ENCODE results near the gene KCNQ5.

The KCNQ5 gene

GRCh38 chr6:72947534-72947933 is 325.7 kb downstream of the KCNQ5 start:
- Histone ChIP-seq H3K9ac (ENCODE audit: low read depth, low read length) (no peak overlapping the region), H3K9me3 (replicated peaks; ENCODE audit: low read length) (no peaks in the 10 kb centered on the region), H3K4me1 (ENCODE audit: control insufficient read depth, insufficient read depth, low read length) (peaks cover 29% of the 10 kb centered on the region), H3K4me2 (ENCODE audit: low read length) (no peak overlapping the region), H3K36me3 (ENCODE audit: insufficient read depth, low read length) (no peaks in the 10 kb centered on the region), H3K27me3 (ENCODE audit: control insufficient read depth, insufficient read depth, low read length) (no peaks in the 10 kb centered on the region), H3K4me3 (ENCODE audit: low read length) (no peak overlapping the region)

GRCh38 chr6:72948153-72948552 is 326.3 kb downstream of the KCNQ5 start:
- no peaks in the 10 kb centered on the region for H3K36me3 ChIP-seq (ENCODE audit: insufficient read depth, low read length)
- H3K4me2 ChIP-seq (ENCODE audit: low read length), result no peak overlapping the region
- H3K9me3 ChIP-seq (replicated peaks; ENCODE audit: low read length), result no peaks in the 10 kb centered on the region
- H3K4me1 ChIP-seq (ENCODE audit: control insufficient read depth, insufficient read depth, low read length), result peaks cover 35% of the 10 kb centered on the region
- no peaks in the 10 kb centered on the region for H3K27me3 ChIP-seq (ENCODE audit: control insufficient read depth, insufficient read depth, low read length)
- no peak overlapping the region for H3K9ac ChIP-seq (ENCODE audit: low read depth, low read length)
- no peak overlapping the region for H3K4me3 ChIP-seq (ENCODE audit: low read length)

DNA sequence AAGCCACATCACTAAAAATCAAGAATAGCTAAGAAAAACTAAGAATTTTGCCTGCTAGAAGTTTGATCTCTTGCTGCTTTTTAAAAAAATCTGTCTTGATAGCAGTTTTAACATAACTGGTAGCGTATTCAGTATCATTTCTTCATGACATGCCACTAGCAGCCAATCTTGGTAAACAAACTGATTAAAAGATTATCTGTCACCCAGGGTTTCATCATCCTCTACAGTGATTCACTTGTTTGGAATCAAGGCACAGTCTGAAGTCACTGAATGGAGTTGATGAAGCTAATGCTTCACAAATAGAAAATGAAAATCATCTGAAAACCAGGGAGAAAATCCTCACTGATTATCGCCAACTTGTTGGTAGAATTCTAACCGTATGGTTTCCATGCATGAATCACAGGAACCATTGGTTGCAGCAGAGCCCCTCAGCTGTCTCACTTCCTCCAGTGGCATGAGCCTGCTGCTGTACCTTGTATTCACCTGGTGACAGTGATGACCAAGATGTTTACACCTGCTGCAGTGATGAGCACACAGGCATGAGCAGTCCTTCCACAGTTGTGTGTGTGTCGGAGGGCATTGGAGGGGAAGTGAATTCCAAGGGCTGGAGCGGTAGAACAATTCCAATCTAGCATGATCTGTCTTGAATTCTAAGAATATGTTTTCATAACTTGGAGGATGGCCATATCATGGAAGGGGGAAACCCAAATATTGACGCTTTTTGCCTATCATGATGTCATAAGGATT is 328.4 kb downstream of the KCNQ5 start:
- no peaks in the 10 kb centered on the region for H3K9me3 ChIP-seq (replicated peaks; ENCODE audit: low read length)
- H3K27me3 ChIP-seq (ENCODE audit: control insufficient read depth, insufficient read depth, low read length), result no peaks in the 10 kb centered on the region
- H3K4me1 ChIP-seq (ENCODE audit: control insufficient read depth, insufficient read depth, low read length), result peaks cover 48% of the 10 kb centered on the region
- H3K4me3 ChIP-seq (ENCODE audit: low read length), result peak overlapping the region; percentile 37
- peak overlapping the region; percentile 2 for H3K9ac ChIP-seq (ENCODE audit: low read depth, low read length)
- no peaks in the 10 kb centered on the region for H3K36me3 ChIP-seq (ENCODE audit: insufficient read depth, low read length)
- peak overlapping the region; percentile 63 for H3K4me2 ChIP-seq (ENCODE audit: low read length)

DNA sequence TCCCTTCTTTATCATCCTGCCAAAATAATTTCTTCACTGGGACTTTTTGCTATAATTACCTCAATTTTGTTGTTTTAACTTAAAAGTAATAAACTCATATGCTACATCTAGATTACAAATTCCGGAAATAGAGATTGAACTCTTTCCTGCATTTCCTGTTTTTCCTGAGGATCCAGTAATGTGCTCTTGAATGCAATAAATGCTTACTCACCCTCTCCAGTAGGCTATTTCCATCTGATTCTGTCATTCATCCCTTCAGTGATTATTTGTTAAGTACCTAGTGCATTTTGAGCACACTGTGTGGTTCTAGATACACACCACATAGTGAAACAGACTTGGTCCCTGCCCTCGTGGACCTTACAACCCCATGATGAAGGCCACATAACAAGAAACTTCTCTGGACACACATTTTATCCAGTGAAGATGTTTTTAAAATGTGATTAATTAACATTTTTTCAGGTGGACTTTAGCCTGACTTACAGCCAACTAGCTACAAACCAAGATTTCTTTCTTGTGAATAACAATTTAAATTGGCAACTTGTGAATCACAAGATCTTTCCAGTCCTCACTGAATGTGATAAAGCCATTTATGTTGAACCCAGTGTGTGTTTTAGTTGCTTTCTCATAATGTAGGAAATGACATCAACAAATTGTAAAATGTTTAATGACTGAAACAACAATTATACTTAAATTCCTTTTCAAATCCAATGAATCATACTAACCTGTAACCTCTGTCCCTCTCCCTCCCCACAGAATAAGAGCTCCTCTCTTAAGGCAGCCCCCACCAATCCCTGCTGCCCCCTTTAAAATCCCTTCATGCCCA is 331.2 kb downstream of the KCNQ5 start:
- Histone ChIP-seq H3K36me3 (ENCODE audit: insufficient read depth, low read length) (no peaks in the 10 kb centered on the region), H3K4me1 (ENCODE audit: control insufficient read depth, insufficient read depth, low read length) (peaks cover 48% of the 10 kb centered on the region), H3K9me3 (replicated peaks; ENCODE audit: low read length) (no peaks in the 10 kb centered on the region), H3K4me2 (ENCODE audit: low read length) (peak overlapping the region; percentile 29), H3K4me3 (ENCODE audit: low read length) (no peak overlapping the region), H3K27me3 (ENCODE audit: control insufficient read depth, insufficient read depth, low read length) (no peaks in the 10 kb centered on the region), H3K9ac (ENCODE audit: low read depth, low read length) (peak overlapping the region; percentile 15)

DNA sequence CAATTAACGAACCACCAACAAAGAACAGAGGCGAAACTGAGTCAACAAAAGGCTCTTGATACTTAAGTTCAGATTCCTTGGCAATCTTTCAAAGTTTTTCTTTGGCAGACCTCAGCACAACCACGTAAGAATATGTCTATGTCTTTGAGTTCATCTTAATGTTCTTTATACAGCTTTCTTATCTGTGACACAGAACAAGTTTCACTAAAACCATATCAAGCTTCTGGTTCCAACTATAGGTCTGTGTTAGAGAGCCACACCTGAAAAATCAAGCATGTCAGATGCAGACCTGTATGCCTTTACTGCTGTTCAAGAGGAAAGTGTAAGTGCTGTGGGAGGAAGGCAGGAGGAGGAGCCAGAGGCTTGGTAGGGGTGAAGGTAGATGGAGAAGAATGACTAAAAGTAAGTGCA is 332.1 kb downstream of the KCNQ5 start:
- Histone ChIP-seq H3K27me3 (ENCODE audit: control insufficient read depth, insufficient read depth, low read length) (no peaks in the 10 kb centered on the region), H3K9ac (ENCODE audit: low read depth, low read length) (no peak overlapping the region), H3K9me3 (replicated peaks; ENCODE audit: low read length) (no peaks in the 10 kb centered on the region), H3K4me2 (ENCODE audit: low read length) (no peak overlapping the region), H3K4me3 (ENCODE audit: low read length) (no peak overlapping the region), H3K36me3 (ENCODE audit: insufficient read depth, low read length) (no peaks in the 10 kb centered on the region), H3K4me1 (ENCODE audit: control insufficient read depth, insufficient read depth, low read length) (peaks cover 48% of the 10 kb centered on the region)

- H3K36me3 ChIP-seq (ENCODE audit: insufficient read depth, low read length), result no peaks in the 10 kb centered on the region
- H3K4me1 ChIP-seq (ENCODE audit: control insufficient read depth, insufficient read depth, low read length), result peaks cover 45% of the 10 kb centered on the region
- no peak overlapping the region for H3K4me3 ChIP-seq (ENCODE audit: low read length)
- no peak overlapping the region for H3K4me2 ChIP-seq (ENCODE audit: low read length)
- H3K9ac ChIP-seq (ENCODE audit: low read depth, low read length), result no peak overlapping the region
- no peaks in the 10 kb centered on the region for H3K9me3 ChIP-seq (replicated peaks; ENCODE audit: low read length)
- no peaks in the 10 kb centered on the region for H3K27me3 ChIP-seq (ENCODE audit: control insufficient read depth, insufficient read depth, low read length)
These were observed 332.9 kb downstream of the KCNQ5 start for GRCh38 chr6:72954716-72955115.

DNA sequence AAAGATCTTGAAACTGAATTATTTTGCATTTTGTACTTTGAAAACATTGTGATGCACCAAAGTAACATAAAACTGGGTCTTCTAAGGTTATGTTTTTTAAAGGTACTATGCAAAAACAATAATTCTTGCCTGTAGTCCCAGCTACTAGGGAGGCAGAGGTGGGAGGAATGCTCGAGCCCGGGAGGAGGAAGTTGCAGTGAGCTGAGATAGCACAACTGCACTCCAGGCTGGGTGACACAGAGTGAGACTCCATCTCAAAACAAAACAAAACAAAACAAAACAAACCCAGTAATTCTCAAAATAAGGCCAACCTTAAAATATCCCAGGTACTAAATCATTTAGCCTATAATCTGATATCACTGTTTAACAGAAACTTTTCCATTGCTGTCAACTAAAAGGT is 333.8 kb downstream of the KCNQ5 start:
- no peak overlapping the region for H3K4me3 ChIP-seq (ENCODE audit: low read length)
- H3K36me3 ChIP-seq (ENCODE audit: insufficient read depth, low read length), result no peaks in the 10 kb centered on the region
- no peak overlapping the region for H3K9ac ChIP-seq (ENCODE audit: low read depth, low read length)
- no peaks in the 10 kb centered on the region for H3K27me3 ChIP-seq (ENCODE audit: control insufficient read depth, insufficient read depth, low read length)
- no peak overlapping the region for H3K4me2 ChIP-seq (ENCODE audit: low read length)
- peaks cover 35% of the 10 kb centered on the region for H3K4me1 ChIP-seq (ENCODE audit: control insufficient read depth, insufficient read depth, low read length)
- no peaks in the 10 kb centered on the region for H3K9me3 ChIP-seq (replicated peaks; ENCODE audit: low read length)

GRCh38 chr6:72956272-72956671 is 334.4 kb downstream of the KCNQ5 start:
- Histone ChIP-seq H3K27me3 (ENCODE audit: control insufficient read depth, insufficient read depth, low read length) (no peaks in the 10 kb centered on the region), H3K9me3 (replicated peaks; ENCODE audit: low read length) (no peaks in the 10 kb centered on the region), H3K36me3 (ENCODE audit: insufficient read depth, low read length) (no peaks in the 10 kb centered on the region), H3K4me2 (ENCODE audit: low read length) (no peak overlapping the region), H3K4me1 (ENCODE audit: control insufficient read depth, insufficient read depth, low read length) (peaks cover 31% of the 10 kb centered on the region), H3K4me3 (ENCODE audit: low read length) (no peak overlapping the region), H3K9ac (ENCODE audit: low read depth, low read length) (no peak overlapping the region)

DNA sequence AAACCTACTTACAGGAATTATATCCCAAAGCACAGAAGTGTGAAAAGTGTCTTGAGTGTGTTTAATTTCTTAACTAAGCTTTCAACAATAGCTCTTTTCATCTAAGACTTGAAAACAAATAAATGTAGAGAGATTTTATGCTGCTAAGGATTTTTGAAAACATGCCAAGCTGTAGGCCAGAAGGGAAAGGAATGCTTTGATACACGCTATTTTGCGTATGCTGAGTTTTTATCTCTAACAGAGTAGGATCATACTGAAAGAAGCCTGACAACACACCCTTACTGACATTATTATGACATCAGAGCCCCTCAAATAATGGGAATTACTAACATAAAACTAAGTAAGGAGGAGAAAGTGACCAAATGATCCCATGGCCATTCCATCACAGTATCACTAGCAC is 338.0 kb downstream of the KCNQ5 start:
- no peaks in the 10 kb centered on the region for H3K27me3 ChIP-seq (ENCODE audit: control insufficient read depth, insufficient read depth, low read length)
- peak overlapping the region; percentile 5 for H3K9ac ChIP-seq (ENCODE audit: low read depth, low read length)
- no peaks in the 10 kb centered on the region for H3K36me3 ChIP-seq (ENCODE audit: insufficient read depth, low read length)
- no peak overlapping the region for H3K4me3 ChIP-seq (ENCODE audit: low read length)
- peak overlapping the region; percentile 20 for H3K4me2 ChIP-seq (ENCODE audit: low read length)
- H3K9me3 ChIP-seq (replicated peaks; ENCODE audit: low read length), result no peaks in the 10 kb centered on the region
- peaks cover 15% of the 10 kb centered on the region for H3K4me1 ChIP-seq (ENCODE audit: control insufficient read depth, insufficient read depth, low read length)

DNA sequence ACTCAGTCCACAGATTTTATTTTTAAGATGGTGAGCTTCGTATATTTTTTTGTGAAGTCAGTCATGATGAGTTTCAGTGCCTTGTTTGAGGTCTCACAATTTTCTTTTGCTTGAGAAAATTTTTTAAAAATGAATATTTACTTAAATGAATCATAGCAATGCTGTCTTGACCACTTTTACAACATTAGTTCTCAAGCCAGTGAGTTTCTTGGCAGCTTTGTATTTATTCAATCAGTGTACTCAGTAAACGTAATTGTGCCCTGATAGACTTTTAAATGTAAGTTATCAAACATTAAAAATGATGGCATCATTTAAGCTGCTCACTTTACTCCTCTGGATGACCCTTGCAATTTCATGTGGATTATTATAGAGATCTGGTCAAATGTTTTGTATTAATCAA is 342.1 kb downstream of the KCNQ5 start:
- Histone ChIP-seq H3K4me1 (ENCODE audit: control insufficient read depth, insufficient read depth, low read length) (peaks cover 22% of the 10 kb centered on the region), H3K27me3 (ENCODE audit: control insufficient read depth, insufficient read depth, low read length) (no peaks in the 10 kb centered on the region), H3K9me3 (replicated peaks; ENCODE audit: low read length) (no peaks in the 10 kb centered on the region), H3K9ac (ENCODE audit: low read depth, low read length) (no peak overlapping the region), H3K4me2 (ENCODE audit: low read length) (no peak overlapping the region), H3K4me3 (ENCODE audit: low read length) (no peak overlapping the region), H3K36me3 (ENCODE audit: insufficient read depth, low read length) (no peaks in the 10 kb centered on the region)

DNA sequence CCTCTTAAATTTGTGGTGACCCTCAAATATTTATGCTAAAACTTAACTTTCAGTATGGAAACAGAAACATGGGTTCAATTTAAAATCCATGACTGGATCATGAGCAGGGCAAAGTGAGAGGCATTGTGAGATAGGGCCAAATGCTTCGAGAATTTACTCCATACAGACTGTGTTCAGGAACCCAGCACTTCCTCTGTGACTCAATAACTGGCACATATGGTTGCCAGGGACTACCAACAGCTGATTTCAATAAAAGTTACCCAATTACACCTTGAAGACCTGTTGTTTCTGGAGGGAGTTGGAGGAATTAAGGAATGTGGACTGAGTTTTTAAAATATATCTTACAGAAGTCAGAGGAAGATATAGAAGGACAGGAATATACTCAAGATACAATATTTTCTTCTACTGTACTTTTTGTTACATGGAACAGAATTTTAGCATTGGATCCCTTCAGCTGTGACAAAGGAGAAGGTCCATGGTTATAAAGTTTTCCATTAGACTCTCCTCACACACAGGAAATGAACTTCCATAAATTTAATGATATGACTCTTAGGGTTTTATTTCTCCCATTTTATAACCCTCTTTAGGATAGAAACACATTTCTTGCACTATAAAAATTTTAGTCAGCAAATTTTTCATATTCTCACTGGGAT is 344.9 kb downstream of the KCNQ5 start:
- H3K36me3 ChIP-seq (ENCODE audit: insufficient read depth, low read length), result no peaks in the 10 kb centered on the region
- H3K4me1 ChIP-seq (ENCODE audit: control insufficient read depth, insufficient read depth, low read length), result peaks cover 26% of the 10 kb centered on the region
- H3K9ac ChIP-seq (ENCODE audit: low read depth, low read length), result no peak overlapping the region
- no peaks in the 10 kb centered on the region for H3K27me3 ChIP-seq (ENCODE audit: control insufficient read depth, insufficient read depth, low read length)
- H3K9me3 ChIP-seq (replicated peaks; ENCODE audit: low read length), result no peaks in the 10 kb centered on the region
- H3K4me3 ChIP-seq (ENCODE audit: low read length), result no peak overlapping the region
- H3K4me2 ChIP-seq (ENCODE audit: low read length), result no peak overlapping the region
